PC-9 (cell line): Measurements from ENCODE around the gene CEP162. TPM values are rescaled to one million over a fixed set of nuclear protein-coding genes. Genes with fewer than 3 reads are reported as not detected.

ENCODE experiments used
- BruUV-seq: library from RNA; stranded (reverse); fragments of 400-500 nt; replicated peaks from 2 replicates; lab custom pipeline; 2021; lab: Mats Ljungman, UMichigan
- CTCF ChIA-PET: fragments of 300-600 bp; sonication (Branson Sonifier 250); formaldehyde crosslinking; loops from one replicate; lab custom pipeline; 2022; ENCODE audit warnings: antibody characterized with exemption; lab: Charles Lee
- POLR2A ChIA-PET: fragments of 300-600 bp; sonication (Branson Sonifier 250); formaldehyde crosslinking; loops from one replicate; lab custom pipeline; 2022; ENCODE audit warnings: antibody characterized with exemption; ENCODE audit not compliant: unreplicated experiment; lab: Charles Lee
- DNase-seq, 2 experiments: peaks; one replicate each; pipeline versions ENCODE4 v3.0.0 to v3.0.0-alpha.2; 2015 to 2022; ENCODE audit warnings: mixed read lengths in 1 of 2
- H2AFZ ChIP-seq: fragments of 200-600 bp; sonication (generic); 2 replicates; pipeline ENCODE4 v1.8.1; 2017; ENCODE audit warnings: antibody characterized with exemption
- H3F3A ChIP-seq: fragments of 200-600 bp; sonication (generic); 2 replicates; pipeline ENCODE4 v1.8.1; 2017; ENCODE audit warnings: antibody characterized with exemption, mild to moderate bottlenecking, low read depth; ENCODE audit not compliant: insufficient read depth
- H3K27ac ChIP-seq: fragments of 200-600 bp; sonication (generic); 2 replicates; pipeline ENCODE4 v1.6.1; 2016; ENCODE audit warnings: mixed run types
- H3K27me3 ChIP-seq: fragments of 200-600 bp; sonication (generic); 2 replicates; pipeline ENCODE4 v1.6.1; 2016; ENCODE audit warnings: low read depth, mixed run types; ENCODE audit not compliant: insufficient read depth
- H3K36me3 ChIP-seq: fragments of 200-600 bp; sonication (generic); 2 replicates; pipeline ENCODE4 v1.6.1; 2016; ENCODE audit warnings: low read depth, mixed run types
- H3K4me1 ChIP-seq: fragments of 200-600 bp; sonication (generic); replicated peaks from 2 replicates; pipeline ENCODE4 v1.6.1; 2016; ENCODE audit warnings: mixed run types; ENCODE audit not compliant: insufficient read depth
- H3K4me2 ChIP-seq: fragments of 200-600 bp; sonication (generic); 2 replicates; pipeline ENCODE4 v1.6.1; 2017; ENCODE audit warnings: mixed run types
- H3K4me3 ChIP-seq: fragments of 200-600 bp; sonication (generic); 2 replicates; pipeline ENCODE4 v1.6.1; 2016; ENCODE audit warnings: mixed run types
- H3K79me2 ChIP-seq: fragments of 200-600 bp; sonication (generic); 2 replicates; pipeline ENCODE4 v1.6.1; 2017; ENCODE audit warnings: low read depth, mixed run types
- H3K9me2 ChIP-seq: fragments of 200-600 bp; sonication (generic); 2 replicates; pipeline ENCODE4 v1.8.1; 2017; ENCODE audit warnings: mild to moderate bottlenecking; ENCODE audit not compliant: insufficient read depth
- H3K9me3 ChIP-seq: fragments of 200-600 bp; sonication (generic); 2 replicates; pipeline ENCODE4 v1.8.1; 2016; ENCODE audit warnings: low read depth; ENCODE audit not compliant: insufficient read depth
- H4K20me1 ChIP-seq: fragments of 200-600 bp; sonication (generic); 2 replicates; pipeline ENCODE4 v1.8.1; 2017; ENCODE audit not compliant: insufficient read depth
- EZH2 ChIP-seq: fragments of 200-600 bp; sonication (generic); IDR thresholded peaks from 2 replicates; pipeline ENCODE4 v1.8.0; 2017; ENCODE audit warnings: antibody characterized with exemption, low read depth
- intact Hi-C: fragments of 100-400 bp; cut with micrococcal nuclease; formaldehyde crosslinking; loops from one replicate; pipeline ENCODE4 v1.10.0; 2022; ENCODE audit not compliant: unreplicated experiment
- total RNA-seq: library from RNA; stranded (reverse); gene quantifications from 2 replicates; pipeline ENCODE4 v1.2.3, GENCODE V29; 2021
- TF ChIP-seq, protein P1 (sequence below): fragments of 200-600 bp; sonication (generic); conservative IDR thresholded peaks from 2 replicates; pipeline ENCODE4 v1.6.1; 2017; ENCODE audit warnings: mixed run types, antibody characterized with exemption, mild to moderate bottlenecking, moderate library complexity

Gene CEP162
- total RNA-seq, 1 experiment from 2014 or later, result 5.8 TPM

GRCh38 chr6:84269947-84270733, 42.7 kb upstream of the CEP162 start:
- Histone ChIP-seq H3K4me3 (no peak overlapping the region), H2AFZ (no peak overlapping the region), H3K9me2 (no peaks in the 10 kb centered on the region), H3K79me2 (no peaks in the 10 kb centered on the region), H4K20me1 (no peaks in the 10 kb centered on the region), H3F3A (no peaks in the 10 kb centered on the region), H3K4me2 (no peak overlapping the region), H3K9me3 (no peaks in the 10 kb centered on the region), H3K27me3 (no peaks in the 10 kb centered on the region), H3K36me3 (no peaks in the 10 kb centered on the region), H3K4me1 (no peaks in the 10 kb centered on the region), H3K27ac (no peak overlapping the region)
- TF ChIP-seq EZH2, result no peak
- TF ChIP-seq, protein P1, sequence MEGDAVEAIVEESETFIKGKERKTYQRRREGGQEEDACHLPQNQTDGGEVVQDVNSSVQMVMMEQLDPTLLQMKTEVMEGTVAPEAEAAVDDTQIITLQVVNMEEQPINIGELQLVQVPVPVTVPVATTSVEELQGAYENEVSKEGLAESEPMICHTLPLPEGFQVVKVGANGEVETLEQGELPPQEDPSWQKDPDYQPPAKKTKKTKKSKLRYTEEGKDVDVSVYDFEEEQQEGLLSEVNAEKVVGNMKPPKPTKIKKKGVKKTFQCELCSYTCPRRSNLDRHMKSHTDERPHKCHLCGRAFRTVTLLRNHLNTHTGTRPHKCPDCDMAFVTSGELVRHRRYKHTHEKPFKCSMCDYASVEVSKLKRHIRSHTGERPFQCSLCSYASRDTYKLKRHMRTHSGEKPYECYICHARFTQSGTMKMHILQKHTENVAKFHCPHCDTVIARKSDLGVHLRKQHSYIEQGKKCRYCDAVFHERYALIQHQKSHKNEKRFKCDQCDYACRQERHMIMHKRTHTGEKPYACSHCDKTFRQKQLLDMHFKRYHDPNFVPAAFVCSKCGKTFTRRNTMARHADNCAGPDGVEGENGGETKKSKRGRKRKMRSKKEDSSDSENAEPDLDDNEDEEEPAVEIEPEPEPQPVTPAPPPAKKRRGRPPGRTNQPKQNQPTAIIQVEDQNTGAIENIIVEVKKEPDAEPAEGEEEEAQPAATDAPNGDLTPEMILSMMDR, result no peak
- no peak for DNase-seq
- BruUV-seq, result no TSS peak
- intact Hi-C loops, result no loop called here
- CTCF ChIA-PET, result no interaction called here
- POLR2A ChIA-PET, result no interaction called here

DNA sequence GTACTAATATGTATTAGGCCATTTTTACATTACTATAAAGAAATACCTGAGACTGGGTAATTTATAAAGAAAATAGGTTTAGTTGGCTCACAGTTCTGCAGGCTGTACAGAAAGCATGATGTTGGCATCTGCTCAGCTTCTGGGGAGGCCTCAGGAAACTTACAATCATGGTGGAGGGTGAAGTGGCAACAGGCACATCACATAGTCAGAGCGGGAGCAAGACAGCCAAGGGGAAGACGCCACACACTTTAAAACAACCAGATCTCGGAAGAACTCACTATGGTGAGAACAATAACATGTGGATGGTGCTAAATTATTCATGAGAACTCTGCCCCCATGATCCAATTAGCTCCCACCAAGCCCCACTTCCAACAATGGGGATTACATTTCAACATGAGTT, 41.3 kb upstream of the CEP162 start:
- H3K79me2 ChIP-seq, result no peaks in the 10 kb centered on the region
- H3K9me3 ChIP-seq, result no peaks in the 10 kb centered on the region
- H3K4me2 ChIP-seq, result no peak overlapping the region
- H3K4me3 ChIP-seq, result no peak overlapping the region
- intact Hi-C loops, result no loop called here
- H3K27me3 ChIP-seq, result no peaks in the 10 kb centered on the region
- H3K36me3 ChIP-seq, result no peaks in the 10 kb centered on the region
- POLR2A ChIA-PET, result no interaction called here
- no peak for DNase-seq
- CTCF ChIA-PET, result no interaction called here
- no peak overlapping the region for H3K27ac ChIP-seq
- no peak for TF ChIP-seq EZH2
- TF ChIP-seq, protein P1, result no peak
- H3K4me1 ChIP-seq, result no peaks in the 10 kb centered on the region
- no TSS peak for BruUV-seq
- no peaks in the 10 kb centered on the region for H4K20me1 ChIP-seq
- no peaks in the 10 kb centered on the region for H3F3A ChIP-seq
- no peaks in the 10 kb centered on the region for H3K9me2 ChIP-seq
- no peak overlapping the region for H2AFZ ChIP-seq

DNA sequence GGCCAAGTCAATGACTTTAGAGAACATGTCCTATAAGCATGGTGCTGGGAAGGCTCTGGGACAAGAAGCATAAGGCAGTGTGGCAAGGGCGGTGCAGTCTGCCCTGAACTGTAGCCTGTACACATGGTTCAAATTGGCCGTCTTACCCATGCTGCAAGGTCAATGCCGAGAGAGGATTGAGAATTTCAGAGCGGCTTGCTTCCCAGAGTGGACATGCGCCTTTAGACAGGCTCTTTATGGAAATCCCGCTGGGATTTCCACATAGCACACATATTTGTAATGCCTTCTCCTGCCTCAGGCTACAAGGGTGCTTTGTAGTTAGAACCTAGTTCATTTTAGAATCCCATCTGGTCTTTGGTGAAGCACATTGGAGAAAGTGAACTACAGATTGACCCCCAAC, 36.1 kb upstream of the CEP162 start:
- Histone ChIP-seq H3K9me3 (no peaks in the 10 kb centered on the region), H4K20me1 (no peaks in the 10 kb centered on the region), H3K4me3 (no peak overlapping the region), H3K27me3 (no peaks in the 10 kb centered on the region), H3K79me2 (no peaks in the 10 kb centered on the region), H3K4me1 (no peaks in the 10 kb centered on the region), H3K36me3 (no peaks in the 10 kb centered on the region), H3K27ac (no peak overlapping the region), H3K4me2 (no peak overlapping the region), H2AFZ (no peak overlapping the region), H3F3A (no peaks in the 10 kb centered on the region), H3K9me2 (no peaks in the 10 kb centered on the region)
- BruUV-seq, result no TSS peak
- DNase-seq, result no peak
- POLR2A ChIA-PET, result no interaction called here
- CTCF ChIA-PET, result no interaction called here
- TF ChIP-seq, protein P1, result no peak
- TF ChIP-seq EZH2, result no peak
- intact Hi-C loops, result no loop called here
